PC-9 (cell line): ENCODE measurements around the gene CNTN4.

Experiments used
- CTCF ChIP-seq: fragments of 200-600 bp; sonication (generic); conservative IDR thresholded peaks from 2 replicates; pipeline ENCODE4 v1.6.1; 2017; ENCODE audit warnings: mixed run types, antibody characterized with exemption, mild to moderate bottlenecking, moderate library complexity
- EZH2 ChIP-seq: fragments of 200-600 bp; sonication (generic); IDR thresholded peaks from 2 replicates; pipeline ENCODE4 v1.8.0; 2017; ENCODE audit warnings: antibody characterized with exemption, low read depth

GRCh38 chr3:2635511-2635910 lies 536.8 kb downstream of the CNTN4 start:
- no peak for TF ChIP-seq CTCF
- TF ChIP-seq EZH2, result no peak
